NCI-H1048 (cell line): ENCODE results near the gene KRTAP5-6.
A peak's percentile ranks its signal among the peaks of the same experiment; 100 is the strongest.

ENCODE experiments used
- DNase-seq: peaks from one replicate; lab custom pipeline; 2025; lab: John Stamatoyannopoulos, UW

KRTAP5-6 gene

GRCh38 chr11:1696608-1697570, at the start of gene KRTAP5-6:
Gene KRTAP5-6, plus strand, starts transcription at chr11:1697195. Its CDS starts 51 bp downstream, at chr11:1697246.
- no peak for DNase-seq

- DNase-seq = no peak
Observed at GRCh38 chr11:1647901-1648652, 48.9 kb upstream of the KRTAP5-6 start.

GRCh38 chr11:1648653-1649420, 48.2 kb upstream of the KRTAP5-6 start:
- no peak for DNase-seq

- no peak for DNase-seq
Observed at GRCh38 chr11:1650034-1650917, 46.7 kb upstream of the KRTAP5-6 start.

GRCh38 chr11:1650918-1651262, 46.1 kb upstream of the KRTAP5-6 start:
- DNase-seq = no peak

GRCh38 chr11:1651411-1651980, 45.5 kb upstream of the KRTAP5-6 start:
- no peak for DNase-seq

- DNase-seq = no peak
Observed at GRCh38 chr11:1652026-1652425, 45.0 kb upstream of the KRTAP5-6 start.

GRCh38 chr11:1652442-1652770, 44.6 kb upstream of the KRTAP5-6 start:
- no peak for DNase-seq

GRCh38 chr11:1652771-1653540, 44.0 kb upstream of the KRTAP5-6 start:
- DNase-seq = peak; percentile 22

- no peak for DNase-seq
Observed at GRCh38 chr11:1653541-1654387, 43.2 kb upstream of the KRTAP5-6 start.

- no peak for DNase-seq
Observed at GRCh38 chr11:1654388-1655167, 42.4 kb upstream of the KRTAP5-6 start.

- DNase-seq = no peak
Observed at GRCh38 chr11:1655168-1656060, 41.6 kb upstream of the KRTAP5-6 start.

GRCh38 chr11:1656061-1656441, 40.9 kb upstream of the KRTAP5-6 start:
- DNase-seq = no peak

GRCh38 chr11:1656670-1657069, 40.3 kb upstream of the KRTAP5-6 start:
- DNase-seq = no peak

- no peak for DNase-seq
Observed at GRCh38 chr11:1659506-1659905, 37.5 kb upstream of the KRTAP5-6 start.

GRCh38 chr11:1660111-1660867, 36.7 kb upstream of the KRTAP5-6 start:
- DNase-seq = no peak
